ENCODE measurements around the gene KRTAP5-1. TPM values are rescaled to one million over a fixed set of nuclear protein-coding genes. Genes with fewer than 3 reads are reported as not detected.

KRTAP5-1 gene
- total RNA-seq, 4 donors from 2014 or later = not detected

- no peak for TF ChIP-seq CTCF (IDR thresholded peaks at IDR 0.05; ENCODE audit: low read depth)
Measured at GRCh38 chr11:1597331-1597993, 12.4 kb upstream of the KRTAP5-1 start.

GRCh38 chr11:1592628-1593027, 7.5 kb upstream of the KRTAP5-1 start:
- TF ChIP-seq CTCF (IDR thresholded peaks at IDR 0.05; ENCODE audit: low read depth) = no peak

- TF ChIP-seq CTCF (IDR thresholded peaks at IDR 0.05; ENCODE audit: low read depth) = no peak
Measured at GRCh38 chr11:1589996-1590395, 4.9 kb upstream of the KRTAP5-1 start.

GRCh38 chr11:1586699-1587098, 1.6 kb upstream of the KRTAP5-1 start:
- TF ChIP-seq CTCF (IDR thresholded peaks at IDR 0.05; ENCODE audit: low read depth) = no peak

GRCh38 chr11:1581976-1582375, 3.1 kb downstream of the KRTAP5-1 start:
- no peak for TF ChIP-seq CTCF (IDR thresholded peaks at IDR 0.05; ENCODE audit: low read depth)

- TF ChIP-seq CTCF (IDR thresholded peaks at IDR 0.05; ENCODE audit: low read depth) = no peak
Measured at GRCh38 chr11:1576825-1577224, 8.3 kb downstream of the KRTAP5-1 start.

GRCh38 chr11:1574933-1575242, 10.2 kb downstream of the KRTAP5-1 start:
- no peak for TF ChIP-seq CTCF (IDR thresholded peaks at IDR 0.05; ENCODE audit: low read depth)

Data from subcutaneous adipose tissue (tissue), 4 donors.